HG02981 (cell line): ENCODE data around the gene EDEM3.

Source experiments
- ATAC-seq: cut with Tn5 transposase; IDR thresholded peaks from one replicate; pipeline ENCODE4 v1.9.1; 2021; ENCODE audit warnings: mild to moderate bottlenecking, moderate library complexity; ENCODE audit not compliant: unreplicated experiment

The EDEM3 gene

DNA sequence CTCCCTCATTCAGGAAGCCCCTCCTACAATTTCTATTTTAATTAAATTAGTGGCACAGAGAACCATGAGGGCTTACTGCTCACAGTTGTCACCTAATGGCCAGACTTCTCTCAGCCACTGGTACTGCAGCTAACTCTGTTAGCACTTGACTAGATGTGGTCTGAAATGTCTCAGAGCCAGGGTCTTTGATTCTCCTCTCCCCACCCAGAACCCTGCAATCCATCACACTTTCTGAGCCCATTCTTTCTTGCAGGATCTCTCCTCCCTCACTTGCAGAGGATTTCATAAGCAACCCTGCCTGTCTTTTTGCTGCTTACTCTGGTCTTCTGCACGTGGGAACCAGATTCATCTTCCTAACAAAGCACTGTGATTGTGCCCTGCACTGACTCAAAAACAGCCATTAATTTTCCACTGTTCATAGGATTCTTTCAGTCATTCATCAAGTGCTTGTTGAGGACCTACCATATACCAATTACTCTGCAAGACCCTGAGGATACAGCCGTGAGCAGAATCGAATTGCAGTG lies 108.4 kb downstream of the EDEM3 start:
- ATAC-seq = no peak

DNA sequence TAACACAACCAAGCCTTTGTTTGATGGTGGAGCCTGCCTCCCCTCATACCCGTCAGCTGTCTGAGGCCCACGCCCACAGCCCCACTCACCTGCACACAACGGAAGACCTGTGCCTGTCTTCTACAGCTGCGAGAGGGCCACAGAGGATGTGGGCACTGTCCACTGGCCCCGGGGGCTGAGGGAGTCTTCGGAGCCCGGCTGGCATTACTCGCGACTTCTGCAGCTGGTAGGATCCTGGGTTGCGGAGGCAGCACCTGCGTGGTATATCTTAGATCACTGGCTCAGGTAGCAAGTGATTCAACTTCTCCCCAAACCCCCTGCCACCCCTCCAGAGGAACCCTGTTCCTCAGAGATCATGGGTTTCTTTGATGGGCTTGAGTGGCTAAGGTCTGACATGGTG lies 109.9 kb downstream of the EDEM3 start:
- ATAC-seq = no peak

DNA sequence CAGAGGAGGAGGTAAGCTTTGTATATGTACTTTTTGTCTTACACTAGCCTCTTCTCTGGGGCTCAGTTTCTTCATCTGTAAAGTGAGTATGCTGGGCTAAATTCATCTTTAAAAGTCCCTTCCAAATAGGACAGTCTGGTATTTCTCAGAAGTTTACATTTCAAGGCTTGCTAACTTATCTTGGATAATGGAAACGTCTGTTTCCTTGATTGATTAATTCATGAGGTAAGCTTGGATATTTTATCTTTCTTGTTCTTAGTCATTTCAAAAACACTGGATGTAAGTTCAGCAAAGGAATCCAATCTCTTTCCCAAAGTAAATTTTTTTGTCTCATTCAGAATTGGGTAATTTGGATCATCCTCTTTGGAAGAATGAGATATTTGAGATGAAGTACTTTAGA lies 111.0 kb downstream of the EDEM3 start:
- ATAC-seq = no peak

DNA sequence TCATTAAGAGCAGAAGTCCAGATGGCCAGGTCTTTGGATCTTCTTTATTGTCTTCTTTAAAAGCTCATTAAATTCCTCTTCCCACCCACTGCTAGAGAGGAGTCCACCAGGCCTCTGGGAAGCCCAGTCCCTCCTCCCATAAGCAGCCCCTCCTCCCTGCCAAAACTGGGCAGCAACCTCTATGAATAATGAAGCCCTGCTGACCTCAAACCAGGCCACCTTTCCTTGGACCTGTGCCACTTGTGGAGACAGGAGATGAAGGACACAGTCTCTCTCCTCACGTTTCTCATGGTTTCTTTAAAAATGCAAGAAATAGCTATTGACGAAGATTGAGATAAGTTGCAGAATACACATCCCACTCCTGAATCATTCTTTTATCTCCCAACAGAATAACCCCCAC lies 112.8 kb downstream of the EDEM3 start:
- no peak for ATAC-seq

DNA sequence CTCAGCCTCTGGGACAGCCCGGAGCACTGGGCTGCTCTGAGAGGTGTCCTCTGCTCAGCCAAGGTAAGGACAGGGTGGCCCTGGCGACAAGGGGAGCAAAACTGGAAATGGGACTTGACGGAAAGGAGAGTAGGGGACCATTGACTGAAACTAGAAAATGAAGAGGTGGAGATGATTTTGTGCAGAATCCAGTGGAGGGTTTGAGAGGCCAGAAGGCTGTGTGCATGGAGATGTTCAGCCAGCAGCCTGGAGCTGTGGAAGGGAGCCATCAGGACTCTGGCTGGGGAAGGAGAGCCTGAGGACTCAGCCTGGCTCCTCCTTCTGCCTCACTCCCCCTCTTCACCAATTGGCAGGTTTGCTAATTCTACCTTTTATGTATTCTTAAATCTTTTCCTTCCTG lies 114.2 kb downstream of the EDEM3 start:
- ATAC-seq = no peak
